GM12878 (cell line): ENCODE results near the gene DMRT2. TPM values are rescaled to one million over a fixed set of nuclear protein-coding genes. Genes with fewer than 3 reads are reported as not detected.

ENCODE experiments used
- POLR2AphosphoS5 ChIP-seq: IDR thresholded peaks from 2 replicates; pipeline ENCODE4 v1.6.1; 2011; ENCODE audit warnings: mild to moderate bottlenecking, low read length, inconsistent platforms
- TAF1 ChIP-seq: IDR thresholded peaks from 2 replicates; pipeline ENCODE4 v1.6.1; 2011; ENCODE audit warnings: mild to moderate bottlenecking, low read depth, low read length, borderline replicate concordance
- ZBTB11 ChIP-seq: fragments of 450-650 bp; formaldehyde crosslinking; IDR thresholded peaks from 2 replicates; pipeline ENCODE4 v1.5.0; 2022; ENCODE audit warnings: mild to moderate bottlenecking, missing genetic modification characterization
- ZBTB40 ChIP-seq: fragments of 450-650 bp; IDR thresholded peaks from 2 replicates; pipeline ENCODE4 v1.6.1; 2016; ENCODE audit warnings: mild to moderate bottlenecking, moderate library complexity, borderline replicate concordance
- polyA plus RNA-seq, 11 experiments: library from polyadenylated mRNA; depleted of rRNA in 4 of 11; unstranded in 6 of 11; stranded (reverse) in 5 of 11; fragments of >200 nt; fragmentation: Nextera tagmentation in 4 of 11; fragmentation: Illumina TruSeq in 1 of 11; extraction: Ambion mirVana in 4 of 11; extraction: Trizol in 1 of 11; gene quantifications; 1 replicate in 1 of 11; 2 replicates in 10 of 11; pipeline versions ENCODE4 v1.2.1 to v1.2.3, GENCODE V29; 2011 to 2016; ENCODE audit warnings: inconsistent platforms in 2 of 11, missing spikeins in 2 of 11, low read depth in 1 of 11
- total RNA-seq, 4 experiments: library from RNA; depleted of rRNA in 3 of 4; stranded (reverse); fragments of >200 nt in 3 of 4; fragmentation: Illumina TruSeq in 1 of 4; extraction: Trizol in 1 of 4; gene quantifications; 2 replicates each; pipeline versions ENCODE4 v1.2.1 to v1.2.3, GENCODE V29; 2013 to 2021

DMRT2 gene
- total and polyA plus RNA-seq, 10 of the 15 experiments (the other 5 are each of a cell fraction or from before 2014, with no cell fraction given), result 0.08 to 50.2 (median 0.69) TPM

GRCh38 chr9:1034271-1034670, 15.9 kb upstream of the DMRT2 start (continued):
- TF ChIP-seq ZBTB40 (no peak), POLR2AphosphoS5 (no peak), TAF1 (no peak), ZBTB11 (CRISPR knock-in tag) (no peak)
